NCI-H1930 (cell line): Measurements from ENCODE around the gene ABCC3.

Source experiments
- DNase-seq, 2 experiments: peaks; one replicate each; lab custom pipeline; 2025; lab: John Stamatoyannopoulos, UW

ABCC3 gene

DNA sequence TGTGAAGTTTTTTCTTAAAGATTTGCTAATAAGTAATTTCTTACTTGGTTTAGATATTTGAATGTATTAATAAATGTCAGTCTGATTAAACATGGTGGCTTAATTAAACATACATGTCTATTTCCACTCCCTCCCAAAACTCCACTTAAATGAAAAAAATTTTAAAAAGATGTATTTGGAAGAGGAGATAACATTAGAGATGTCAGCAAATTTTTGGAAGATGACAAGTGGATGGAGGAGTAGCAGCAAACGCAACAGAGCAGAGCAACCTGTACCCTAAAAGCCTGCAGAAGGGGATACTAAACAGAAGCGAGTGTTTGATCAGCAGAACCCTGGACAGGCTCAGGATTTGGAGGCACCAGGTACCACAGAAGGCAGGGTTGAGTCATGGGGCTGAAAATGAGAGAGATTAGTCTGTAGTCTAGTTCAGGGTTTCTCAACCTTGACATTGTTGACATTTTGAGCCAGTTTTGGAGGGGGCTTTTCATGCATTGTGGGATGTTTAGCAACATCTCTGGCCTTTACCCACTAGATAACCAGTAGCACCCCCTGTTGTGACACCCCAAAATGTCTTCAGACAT lies 102.5 kb downstream of the ABCC3 start:
- DNase-seq, result no peak

GRCh38 chr17:50739098-50739497 lies 104.4 kb downstream of the ABCC3 start:
- no peak for DNase-seq
